Trophoblast cell (in vitro differentiated cells and primary cell): ENCODE data around the gene PDE4D.
"Not testable (repeated sequence)": the region's sequence is repeated elsewhere in the genome, so short reads cannot be mapped to it uniquely, and the experiment has no call there.

Experiments
- DNase-seq, 2 donors: peaks; one replicate each; pipeline ENCODE4 v3.0.0-alpha.2; 2016
- H2AFZ ChIP-seq: 2 replicates; pipeline ENCODE4 v1.6.1; 2013; ENCODE audit warnings: low read length, moderate library complexity, mild to moderate bottlenecking; ENCODE audit not compliant: insufficient read depth, poor library complexity
- H2AK5ac ChIP-seq: 2 replicates; pipeline ENCODE4 v1.6.1; 2013; ENCODE audit warnings: mild to moderate bottlenecking, low read length
- H2BK120ac ChIP-seq: 2 replicates; pipeline ENCODE4 v1.6.1; 2013; ENCODE audit warnings: low read length, mild to moderate bottlenecking, moderate library complexity; ENCODE audit not compliant: insufficient read depth, poor library complexity
- H2BK12ac ChIP-seq: 2 replicates; pipeline ENCODE4 v1.6.1; 2013; ENCODE audit warnings: mild to moderate bottlenecking, low read length, moderate library complexity
- H2BK5ac ChIP-seq: 2 replicates; pipeline ENCODE4 v1.6.1; 2013; ENCODE audit warnings: low read length, low read depth, moderate library complexity, mild to moderate bottlenecking; ENCODE audit not compliant: poor library complexity
- H3K14ac ChIP-seq: 2 replicates; pipeline ENCODE4 v1.6.1; 2013; ENCODE audit warnings: mild to moderate bottlenecking, low read length
- H3K18ac ChIP-seq: 2 replicates; pipeline ENCODE4 v1.6.1; 2013; ENCODE audit warnings: mild to moderate bottlenecking, low read length
- H3K23ac ChIP-seq: 2 replicates; pipeline ENCODE4 v1.6.1; 2013; ENCODE audit warnings: low read length
- H3K27ac ChIP-seq: 2 replicates; pipeline ENCODE4 v1.5.1; 2013; ENCODE audit warnings: low read depth, mild to moderate bottlenecking, inconsistent platforms, low read length, moderate library complexity
- H3K27me3 ChIP-seq: 2 replicates; pipeline ENCODE4 v1.6.1; 2013; ENCODE audit warnings: inconsistent platforms, mild to moderate bottlenecking, low read length, moderate library complexity; ENCODE audit not compliant: insufficient read depth
- H3K36me3 ChIP-seq, 2 experiments: 1 replicate in 1 of 2; 2 replicates in 1 of 2; pipeline ENCODE4 v1.6.1; 2013; ENCODE audit warnings: low read length in 2 of 2, mild to moderate bottlenecking in 2 of 2, moderate library complexity in 1 of 2; ENCODE audit not compliant: insufficient read depth in 2 of 2, control insufficient read depth in 1 of 2
- H3K4ac ChIP-seq: 2 replicates; pipeline ENCODE4 v1.6.1; 2013; ENCODE audit warnings: low read depth, mild to moderate bottlenecking, low read length, moderate library complexity
- H3K4me1 ChIP-seq, 2 experiments: 1 replicate in 1 of 2; 2 replicates in 1 of 2; pipeline ENCODE4 v1.6.1; 2013; ENCODE audit warnings: low read length in 2 of 2, mild to moderate bottlenecking in 2 of 2, moderate library complexity in 1 of 2; ENCODE audit not compliant: insufficient read depth in 2 of 2, control insufficient read depth in 1 of 2
- H3K4me2 ChIP-seq: 2 replicates; pipeline ENCODE4 v1.6.1; 2013; ENCODE audit warnings: inconsistent platforms, mild to moderate bottlenecking, low read length, moderate library complexity
- H3K4me3 ChIP-seq: 2 replicates; pipeline ENCODE4 v1.5.1; 2013; ENCODE audit warnings: mild to moderate bottlenecking, low read depth, low read length, inconsistent platforms
- H3K79me1 ChIP-seq: one replicate; pipeline ENCODE4 v1.6.1; 2013; ENCODE audit warnings: low read length
- H3K79me2 ChIP-seq: 2 replicates; pipeline ENCODE4 v1.6.1; 2013; ENCODE audit warnings: low read length, mild to moderate bottlenecking; ENCODE audit not compliant: control insufficient read depth, insufficient read depth, poor library complexity
- H3K9ac ChIP-seq: 2 replicates; pipeline ENCODE4 v1.6.1; 2013; ENCODE audit warnings: mild to moderate bottlenecking, low read length
- H3K9me3 ChIP-seq: 2 replicates; pipeline ENCODE4 v1.6.1; 2013; ENCODE audit warnings: low read depth, mild to moderate bottlenecking, control low read depth, inconsistent platforms, low read length; ENCODE audit not compliant: insufficient read depth
- H4K12ac ChIP-seq: 2 replicates; pipeline ENCODE4 v1.6.1; 2013; ENCODE audit warnings: low read depth, mild to moderate bottlenecking, low read length, moderate library complexity
- H4K8ac ChIP-seq: 2 replicates; pipeline ENCODE4 v1.6.1; 2013; ENCODE audit warnings: low read depth, mild to moderate bottlenecking, low read length, moderate library complexity
- H4K91ac ChIP-seq: one replicate; pipeline ENCODE4 v1.6.1; 2013; ENCODE audit warnings: low read depth, mild to moderate bottlenecking, low read length, moderate library complexity
- WGBS: extraction: QIAGEN DNeasy Blood & Tissue Kit; methylation state at CpG from one replicate; pipeline ENCODE4 v1.1.7; 2013; ENCODE audit warnings: missing lambda C conversion rate; ENCODE audit not compliant: insufficient read length, insufficient coverage; ENCODE audit errors: extremely low coverage; 5-methylcytosine and 5-hydroxymethylcytosine counted together

PDE4D gene

DNA sequence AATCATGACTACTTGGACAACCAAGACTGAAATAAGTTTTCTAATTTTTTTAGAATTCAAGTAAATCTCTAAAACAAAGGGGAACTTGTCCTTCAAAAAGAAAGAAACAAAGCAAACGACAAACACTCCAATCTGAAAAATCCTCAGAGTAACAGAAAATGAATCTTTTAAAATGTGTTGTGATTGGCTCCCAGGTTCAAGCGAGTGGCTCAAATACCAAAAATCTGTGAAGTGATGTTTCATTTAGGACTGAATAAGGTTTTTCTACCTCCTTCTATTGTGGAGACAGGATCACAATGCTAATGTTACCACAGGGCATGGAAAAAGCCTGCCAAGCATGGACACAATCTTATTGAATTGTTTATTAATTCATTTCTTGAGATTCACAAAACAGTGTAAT lies 895.0 kb downstream of the PDE4D start:
- Histone ChIP-seq H3K27me3 (no peaks in the 10 kb centered on the region), H2BK5ac (no peak overlapping the region), H3K4me2 (no peak overlapping the region), H3K9ac (no peak overlapping the region), H3K18ac (no peak overlapping the region), H3K23ac (no peak overlapping the region), H3K4ac (no peak overlapping the region), H3K79me1 (no peaks in the 10 kb centered on the region), H2BK12ac (no peak overlapping the region), H3K9me3 (no peaks in the 10 kb centered on the region), H3K36me3 (peaks cover 2% of the 10 kb centered on the region in 2 experiments), H2BK120ac (no peak overlapping the region), H3K79me2 (peaks cover 2% of the 10 kb centered on the region), H3K27ac (no peak overlapping the region), H3K4me3 (no peak overlapping the region), H4K91ac (no peak overlapping the region), H2AK5ac (no peak overlapping the region), H4K8ac (no peak overlapping the region), H3K14ac (no peak overlapping the region), H4K12ac (no peak overlapping the region), H2AFZ (no peak overlapping the region), H3K4me1 (peaks cover 0 to 3% of the 10 kb centered on the region in 2 experiments)
- WGBS = no CpG with 5 or more reads among the region's 2 CpGs
- no peak for DNase-seq

DNA sequence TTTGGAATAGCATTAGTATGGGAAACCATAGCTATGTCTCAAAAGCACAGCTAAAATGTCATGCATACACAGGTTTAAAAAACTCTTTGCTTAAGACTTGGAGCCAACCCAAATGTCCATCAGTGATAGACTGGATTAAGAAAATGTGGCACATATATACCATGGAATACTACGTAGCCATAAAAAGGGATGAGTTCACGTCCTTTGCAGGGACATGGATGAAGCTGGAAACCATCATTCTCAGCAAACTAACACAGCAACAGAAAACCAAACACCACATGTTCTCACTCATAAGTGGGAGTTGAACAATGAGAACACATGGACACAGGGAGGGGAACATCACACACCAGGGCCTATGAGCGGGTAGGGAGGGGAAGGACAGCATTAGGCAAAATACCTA lies 897.7 kb downstream of the PDE4D start:
- not testable (repeated sequence) for H2AK5ac ChIP-seq, H2BK5ac ChIP-seq, H2BK12ac ChIP-seq, H3K14ac ChIP-seq, H2BK120ac ChIP-seq, H3K4me3 ChIP-seq, H3K79me2 ChIP-seq, H3K9ac ChIP-seq, H3K4ac ChIP-seq, H3K9me3 ChIP-seq, H3K4me2 ChIP-seq, H3K23ac ChIP-seq, H3K27ac ChIP-seq, H3K27me3 ChIP-seq, DNase-seq, H2AFZ ChIP-seq, H3K18ac ChIP-seq, H3K4me1 ChIP-seq, H3K36me3 ChIP-seq, H4K12ac ChIP-seq, H3K79me1 ChIP-seq, H4K91ac ChIP-seq, H4K8ac ChIP-seq
- WGBS = no CpG with 5 or more reads among the region's 3 CpGs

DNA sequence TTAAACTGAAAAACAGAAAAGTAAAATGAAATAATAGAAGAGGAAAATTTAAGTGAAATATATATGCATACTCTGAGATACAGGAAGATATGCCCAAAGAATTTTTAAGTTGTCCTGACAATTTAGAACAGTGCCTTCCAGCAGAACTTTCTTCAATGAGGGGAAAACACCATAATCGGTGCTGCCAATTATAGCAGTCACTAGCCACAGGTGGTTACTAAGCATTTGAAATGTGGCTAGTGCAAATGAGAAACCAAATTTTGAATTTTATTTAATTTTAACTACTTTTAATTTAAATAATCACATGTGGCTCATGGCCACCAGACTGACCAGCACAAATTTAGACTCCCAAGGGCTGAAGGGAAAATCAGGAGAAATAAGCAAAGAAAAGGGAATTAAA lies 900.1 kb downstream of the PDE4D start:
- Histone ChIP-seq H2BK120ac (no peak overlapping the region), H2BK12ac (no peak overlapping the region), H3K23ac (no peak overlapping the region), H3K27ac (no peak overlapping the region), H3K4ac (no peak overlapping the region), H2BK5ac (no peak overlapping the region), H3K4me1 (no peaks in the 10 kb centered on the region), H4K91ac (no peak overlapping the region), H2AK5ac (no peak overlapping the region), H3K14ac (no peak overlapping the region), H3K27me3 (no peaks in the 10 kb centered on the region), H3K4me3 (no peak overlapping the region), H4K8ac (no peak overlapping the region), H3K79me1 (no peaks in the 10 kb centered on the region), H4K12ac (no peak overlapping the region), H2AFZ (no peak overlapping the region), H3K9ac (no peak overlapping the region), H3K18ac (no peak overlapping the region), H3K4me2 (no peak overlapping the region), H3K9me3 (no peaks in the 10 kb centered on the region), H3K36me3 (peaks cover 2 to 6% of the 10 kb centered on the region in 2 experiments), H3K79me2 (no peaks in the 10 kb centered on the region)
- no CpG with 5 or more reads among the region's 1 CpG for WGBS
- no peak for DNase-seq

DNA sequence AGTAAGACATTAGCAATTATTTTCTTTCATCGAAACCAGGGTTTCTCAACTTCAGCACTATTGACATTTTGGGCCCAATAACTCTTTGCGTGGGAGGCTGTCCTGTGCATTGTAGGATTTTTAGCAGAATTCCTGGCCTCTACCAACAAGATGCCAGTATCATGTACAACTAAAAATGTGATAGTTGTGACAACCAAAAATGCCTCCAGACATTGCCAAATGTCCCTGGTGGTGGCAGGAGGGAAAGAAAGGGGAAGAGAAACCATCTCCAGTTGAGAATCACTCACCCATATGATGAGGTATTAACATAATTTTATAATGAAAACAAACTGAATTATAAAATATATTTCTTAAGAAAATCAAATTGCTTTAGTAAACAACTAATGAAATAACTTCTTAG lies 904.6 kb downstream of the PDE4D start:
- H2BK5ac ChIP-seq = no peak overlapping the region
- H4K8ac ChIP-seq = no peak overlapping the region
- H3K4me3 ChIP-seq = no peak overlapping the region
- no peaks in the 10 kb centered on the region for H3K27me3 ChIP-seq
- H3K9me3 ChIP-seq = no peaks in the 10 kb centered on the region
- no peak overlapping the region for H3K14ac ChIP-seq
- no peak overlapping the region for H3K9ac ChIP-seq
- peaks cover 0 to 2% of the 10 kb centered on the region in 2 experiments for H3K4me1 ChIP-seq
- no peak overlapping the region for H3K18ac ChIP-seq
- no peak overlapping the region for H3K4me2 ChIP-seq
- H2BK120ac ChIP-seq = no peak overlapping the region
- H3K27ac ChIP-seq = no peak overlapping the region
- no peaks in the 10 kb centered on the region for H3K79me2 ChIP-seq
- no peaks in the 10 kb centered on the region for H3K79me1 ChIP-seq
- H3K23ac ChIP-seq = no peak overlapping the region
- no peak overlapping the region for H2AK5ac ChIP-seq
- no peak for DNase-seq
- no CpG with 5 or more reads among the region's 2 CpGs for WGBS
- no peak overlapping the region for H3K4ac ChIP-seq
- H4K12ac ChIP-seq = no peak overlapping the region
- no peak overlapping the region for H4K91ac ChIP-seq
- H2AFZ ChIP-seq = no peak overlapping the region
- peaks cover 2 to 6% of the 10 kb centered on the region in 2 experiments for H3K36me3 ChIP-seq
- no peak overlapping the region for H2BK12ac ChIP-seq
